CD8-positive, alpha-beta memory T cell (primary cell): ENCODE measurements around the gene TBC1D5. TPM values are rescaled to one million over a fixed set of nuclear protein-coding genes. Genes with fewer than 3 reads are reported as not detected.
A peak's percentile ranks its signal among the peaks of the same experiment; 100 is the strongest.

Experiments
- CTCF ChIA-PET: fragments of 350-600 bp; sonication (Branson Sonifier 250); formaldehyde crosslinking; loops from one replicate; lab custom pipeline; 2021; ENCODE audit warnings: antibody characterized with exemption; lab: Charles Lee
- POLR2A ChIA-PET: fragments of 350-600 bp; sonication (Branson Sonifier 250); formaldehyde crosslinking; loops from one replicate; lab custom pipeline; 2021; ENCODE audit warnings: antibody characterized with exemption; lab: Charles Lee
- DNase-seq, 5 donors: peaks; one replicate each; pipeline versions ENCODE4 v3.0.0 to v3.0.0-alpha.2; 2020 to 2022; ENCODE audit warnings: mixed read lengths in 1 of 5
- H3K27ac ChIP-seq: one replicate; pipeline ENCODE4 v1.7.0; 2013; ENCODE audit warnings: low read depth, mild to moderate bottlenecking, low read length, moderate library complexity
- H3K27me3 ChIP-seq: 2 replicates; pipeline ENCODE4 v1.7.0; 2013; ENCODE audit warnings: low read length, mild to moderate bottlenecking; ENCODE audit not compliant: insufficient read depth, poor library complexity, severe bottlenecking
- H3K36me3 ChIP-seq: 2 replicates; pipeline ENCODE4 v1.7.0; 2013; ENCODE audit warnings: mild to moderate bottlenecking, low read length, moderate library complexity; ENCODE audit not compliant: insufficient read depth
- H3K4me1 ChIP-seq: 2 replicates; pipeline ENCODE4 v1.7.0; 2013; ENCODE audit warnings: mild to moderate bottlenecking, low read length, moderate library complexity; ENCODE audit not compliant: insufficient read depth
- H3K4me3 ChIP-seq: 2 replicates; pipeline ENCODE4 v1.7.0; 2013; ENCODE audit warnings: mild to moderate bottlenecking, low read length
- H3K9me3 ChIP-seq: 2 replicates; pipeline ENCODE4 v1.7.0; 2013; ENCODE audit warnings: mild to moderate bottlenecking, low read length
- H3K27ac Mint-ChIP-seq, 8 donors: one replicate each; pipeline ENCODE4 v1.8.0; 2020 to 2021; ENCODE audit warnings: mixed read lengths in 8 of 8, mild to moderate bottlenecking in 6 of 8, inconsistent platforms in 3 of 8, moderate library complexity in 3 of 8
- H3K27me3 Mint-ChIP-seq, 2 donors: one replicate each; pipeline ENCODE4 v1.8.0; 2020 to 2021; ENCODE audit warnings: mixed read lengths in 2 of 2, mild to moderate bottlenecking in 1 of 2, moderate library complexity in 1 of 2
- H3K36me3 Mint-ChIP-seq, 3 donors: one replicate each; pipeline ENCODE4 v1.8.0; 2020 to 2021; ENCODE audit warnings: mixed read lengths in 3 of 3, inconsistent platforms in 1 of 3, mild to moderate bottlenecking in 1 of 3
- H3K4me1 Mint-ChIP-seq, 3 donors: one replicate each; pipeline ENCODE4 v1.8.0; 2020 to 2021; ENCODE audit warnings: mixed read lengths in 3 of 3, inconsistent platforms in 1 of 3, mild to moderate bottlenecking in 1 of 3
- H3K4me3 Mint-ChIP-seq, 7 donors: one replicate each; pipeline ENCODE4 v1.8.0; 2020 to 2021; ENCODE audit warnings: mixed read lengths in 7 of 7, mild to moderate bottlenecking in 6 of 7, moderate library complexity in 4 of 7, inconsistent platforms in 2 of 7
- H3K9me3 Mint-ChIP-seq, 5 donors: one replicate each; pipeline ENCODE4 v1.8.0; 2020 to 2022; ENCODE audit warnings: mixed read lengths in 5 of 5, mild to moderate bottlenecking in 3 of 5, moderate library complexity in 2 of 5, inconsistent platforms in 1 of 5
- polyA plus RNA-seq: library from polyadenylated mRNA; unstranded; fragments of 300-500 nt; fragmentation: Illumina TruSeq; gene quantifications from one replicate; pipeline ENCODE4 v1.2.3, GENCODE V29; 2021
- total RNA-seq, 2 experiments: library from RNA; stranded (reverse); gene quantifications; one replicate each; pipeline ENCODE4 v1.2.3, GENCODE V29; 2021

The TBC1D5 gene
- total and polyA plus RNA-seq, 3 experiments from 2014 or later: 35.8 to 45.1 (median 40.0) TPM

GRCh38 chr3:17141699-17142098, 600.7 kb downstream of the TBC1D5 start:
- no peak overlapping the region for H3K4me3 ChIP-seq
- CTCF ChIA-PET: interaction anchor here (1.2 kb wide), 1 partner anchor 9 kb away, joined by 4 read pairs; no protein-coding TSS in a partner anchor
- peaks cover 0 to 9% (median 0%) of the 10 kb centered on the region in 3 donors for H3K36me3 Mint-ChIP-seq
- POLR2A ChIA-PET: no interaction called here
- no peaks in the 10 kb centered on the region for H3K36me3 ChIP-seq
- peaks cover 0 to 2% of the 10 kb centered on the region in 2 donors for H3K27me3 Mint-ChIP-seq
- peaks cover 0 to 4% (median 4%) of the 10 kb centered on the region in 3 donors for H3K4me1 Mint-ChIP-seq
- H3K4me3 Mint-ChIP-seq: no peak overlapping the region
- H3K27ac ChIP-seq: no peak overlapping the region
- H3K27ac Mint-ChIP-seq: no peak overlapping the region
- H3K27me3 ChIP-seq: peaks cover 5% of the 10 kb centered on the region
- DNase-seq: no peak
- H3K9me3 ChIP-seq: no peaks in the 10 kb centered on the region
- H3K9me3 Mint-ChIP-seq: peaks cover 0 to 2% (median 0%) of the 10 kb centered on the region in 5 donors
- no peaks in the 10 kb centered on the region for H3K4me1 ChIP-seq

DNA sequence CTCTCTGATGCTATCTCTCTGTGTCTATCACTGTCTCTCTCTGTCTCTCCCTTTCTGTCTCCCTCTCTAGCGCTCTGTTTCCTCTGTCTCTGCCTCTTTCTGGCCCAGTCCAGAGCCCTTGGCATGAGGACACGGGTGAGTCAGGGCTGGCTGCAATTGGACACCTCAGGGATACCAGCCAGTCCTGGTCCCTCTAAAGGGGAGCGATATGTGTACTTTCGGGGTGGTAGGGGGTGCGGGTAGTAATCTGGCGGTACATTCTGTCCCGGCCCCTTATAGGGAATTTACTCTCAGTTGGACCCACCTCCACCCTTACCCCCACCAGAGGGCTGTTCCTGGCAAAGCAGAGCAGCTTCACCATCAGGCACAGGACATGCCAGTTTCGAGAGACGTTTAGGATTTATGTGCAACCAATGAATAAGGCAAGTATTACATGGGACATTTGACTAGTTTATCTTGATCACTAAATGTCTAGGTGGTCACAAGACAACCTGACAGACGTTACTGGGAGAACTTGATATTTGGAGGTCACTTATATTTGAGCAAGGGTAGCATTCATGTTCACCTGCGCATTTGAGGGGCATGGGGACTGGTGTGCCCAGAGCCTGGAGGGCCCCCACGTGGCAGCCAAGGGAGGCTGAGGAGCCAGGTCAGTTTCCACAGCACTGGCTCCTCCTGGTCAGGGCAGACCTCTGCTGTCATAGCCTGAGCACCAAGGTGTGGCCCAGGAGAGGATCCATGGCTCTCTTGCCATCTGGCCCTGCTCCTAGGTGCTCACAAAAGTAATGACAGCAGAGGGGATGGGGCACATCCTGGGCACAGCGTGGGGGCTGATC, 601.5 kb downstream of the TBC1D5 start:
- ChIA-PET CTCF (no interaction called here), POLR2A (no interaction called here)
- H3K9me3 ChIP-seq: no peaks in the 10 kb centered on the region
- H3K4me3 ChIP-seq: no peak overlapping the region
- H3K27ac ChIP-seq: no peak overlapping the region
- no peak overlapping the region for H3K27ac Mint-ChIP-seq
- H3K27me3 ChIP-seq: peaks cover 5% of the 10 kb centered on the region
- no peaks in the 10 kb centered on the region for H3K4me1 ChIP-seq
- H3K4me3 Mint-ChIP-seq: no peak overlapping the region
- H3K9me3 Mint-ChIP-seq: peaks cover 0 to 2% (median 0%) of the 10 kb centered on the region in 5 donors
- H3K36me3 Mint-ChIP-seq: peaks cover 0 to 10% (median 0%) of the 10 kb centered on the region in 3 donors
- peaks cover 0 to 5% of the 10 kb centered on the region in 2 donors for H3K27me3 Mint-ChIP-seq
- no peak for DNase-seq
- H3K4me1 Mint-ChIP-seq: peaks cover 0 to 4% (median 0%) of the 10 kb centered on the region in 3 donors
- H3K36me3 ChIP-seq: no peaks in the 10 kb centered on the region

- Mint-ChIP-seq H3K4me1 (peaks cover 0 to 4% (median 0%) of the 10 kb centered on the region in 3 donors), H3K9me3 (no peaks in the 10 kb centered on the region), H3K27me3 (peaks cover 0 to 5% of the 10 kb centered on the region in 2 donors), H3K27ac (no peak overlapping the region), H3K4me3 (no peak overlapping the region), H3K36me3 (peaks cover 0 to 16% (median 0%) of the 10 kb centered on the region in 3 donors)
- Histone ChIP-seq H3K4me3 (no peak overlapping the region), H3K4me1 (no peaks in the 10 kb centered on the region), H3K36me3 (no peaks in the 10 kb centered on the region), H3K27ac (no peak overlapping the region), H3K27me3 (peaks cover 5% of the 10 kb centered on the region), H3K9me3 (no peaks in the 10 kb centered on the region)
- CTCF ChIA-PET: interaction anchor here (1.3 kb wide), 1 partner anchor 13 kb away, joined by 4 read pairs; no protein-coding TSS in a partner anchor
- POLR2A ChIA-PET: no interaction called here
- no peak for DNase-seq
Observed at GRCh38 chr3:17138246-17139039, 604.0 kb downstream of the TBC1D5 start.

GRCh38 chr3:17137321-17137826, 605.1 kb downstream of the TBC1D5 start:
- Mint-ChIP-seq H3K36me3 (peaks cover 0 to 11% (median 0%) of the 10 kb centered on the region in 3 donors), H3K9me3 (no peaks in the 10 kb centered on the region), H3K4me3 (no peak overlapping the region), H3K27me3 (peaks cover 0 to 3% of the 10 kb centered on the region in 2 donors), H3K27ac (peak overlapping the region in 1 of 8 donors; percentile 65), H3K4me1 (no peaks in the 10 kb centered on the region)
- POLR2A ChIA-PET: no interaction called here
- CTCF ChIA-PET: no interaction called here
- Histone ChIP-seq H3K9me3 (no peaks in the 10 kb centered on the region), H3K27me3 (peaks cover 5% of the 10 kb centered on the region), H3K36me3 (no peaks in the 10 kb centered on the region), H3K4me1 (no peaks in the 10 kb centered on the region), H3K27ac (no peak overlapping the region), H3K4me3 (no peak overlapping the region)
- no peak for DNase-seq

GRCh38 chr3:17136136-17136721, 606.2 kb downstream of the TBC1D5 start:
- CTCF ChIA-PET: no interaction called here
- POLR2A ChIA-PET: no interaction called here
- H3K4me1 Mint-ChIP-seq: peaks cover 0 to under 1% (median 0%) of the 10 kb centered on the region in 3 donors
- no peak overlapping the region for H3K4me3 Mint-ChIP-seq
- H3K27me3 Mint-ChIP-seq: peaks cover 0 to 3% of the 10 kb centered on the region in 2 donors
- Histone ChIP-seq H3K36me3 (no peaks in the 10 kb centered on the region), H3K27me3 (peaks cover 5% of the 10 kb centered on the region), H3K9me3 (no peaks in the 10 kb centered on the region), H3K27ac (no peak overlapping the region), H3K4me3 (no peak overlapping the region), H3K4me1 (no peaks in the 10 kb centered on the region)
- H3K36me3 Mint-ChIP-seq: peaks cover 0 to 11% (median 0%) of the 10 kb centered on the region in 3 donors
- no peaks in the 10 kb centered on the region for H3K9me3 Mint-ChIP-seq
- no peak for DNase-seq
- peak overlapping the region in 1 of 8 donors; percentile 62 for H3K27ac Mint-ChIP-seq

GRCh38 chr3:17135696-17136095, 606.7 kb downstream of the TBC1D5 start:
- CTCF ChIA-PET: no interaction called here
- POLR2A ChIA-PET: no interaction called here
- no peak overlapping the region for H3K27ac ChIP-seq
- Mint-ChIP-seq H3K36me3 (peaks cover 0 to 14% (median 0%) of the 10 kb centered on the region in 3 donors), H3K27ac (peak overlapping the region in 1 of 8 donors; percentile 62), H3K27me3 (peaks cover 0 to 3% of the 10 kb centered on the region in 2 donors), H3K9me3 (no peaks in the 10 kb centered on the region), H3K4me1 (peaks cover 2 to 5% (median 2%) of the 10 kb centered on the region in 3 donors), H3K4me3 (no peak overlapping the region)
- no peaks in the 10 kb centered on the region for H3K36me3 ChIP-seq
- H3K27me3 ChIP-seq: peaks cover 5% of the 10 kb centered on the region
- DNase-seq: no peak
- H3K4me3 ChIP-seq: no peak overlapping the region
- no peaks in the 10 kb centered on the region for H3K4me1 ChIP-seq
- H3K9me3 ChIP-seq: no peaks in the 10 kb centered on the region

- peaks cover 3 to 10% (median 7%) of the 10 kb centered on the region in 3 donors for H3K4me1 Mint-ChIP-seq
- peak overlapping the region in 1 of 8 donors; percentile 59 for H3K27ac Mint-ChIP-seq
- no peaks in the 10 kb centered on the region for H3K36me3 ChIP-seq
- no peak overlapping the region for H3K4me3 ChIP-seq
- H3K27ac ChIP-seq: no peak overlapping the region
- H3K4me1 ChIP-seq: no peaks in the 10 kb centered on the region
- CTCF ChIA-PET: interaction anchor here (1.3 kb wide), 1 partner anchor 19 kb away, joined by 4 read pairs; no protein-coding TSS in a partner anchor
- H3K36me3 Mint-ChIP-seq: peaks cover 0 to 24% (median 0%) of the 10 kb centered on the region in 3 donors
- H3K4me3 Mint-ChIP-seq: no peak overlapping the region
- H3K9me3 ChIP-seq: no peaks in the 10 kb centered on the region
- H3K27me3 Mint-ChIP-seq: peaks cover 0 to 3% of the 10 kb centered on the region in 2 donors
- POLR2A ChIA-PET: interaction anchor here (0.7 kb wide), 1 partner anchor 272 kb away, joined by 3 read pairs; no protein-coding TSS in a partner anchor
- DNase-seq: no peak
- peaks cover 0 to 3% (median 0%) of the 10 kb centered on the region in 5 donors for H3K9me3 Mint-ChIP-seq
- H3K27me3 ChIP-seq: no peaks in the 10 kb centered on the region
Observed at GRCh38 chr3:17133632-17134545, 608.5 kb downstream of the TBC1D5 start.
